HCT116 (cell line): ENCODE results near the gene NKX2-8. TPM values are rescaled to one million over a fixed set of nuclear protein-coding genes. Genes with fewer than 3 reads are reported as not detected.

Source experiments
- ATAC-seq: fragments of 200-7000 bp; cut with Tn5 transposase; 2 replicates; pipeline ENCODE4 v1.9.1; 2020; ENCODE audit warnings: mild to moderate bottlenecking, moderate library complexity
- BruUV-seq: library from RNA; stranded (reverse); fragments of 400-500 nt; replicated peaks from 2 replicates; lab custom pipeline; 2021; lab: Mats Ljungman, UMichigan
- CTCF ChIA-PET: fragments of 300-600 bp; sonication (Branson Sonifier 250); formaldehyde crosslinking; loops from one replicate; lab custom pipeline; 2021; ENCODE audit warnings: antibody characterized with exemption; lab: Charles Lee
- POLR2A ChIA-PET: fragments of 300-600, 350-600 bp; sonication (Branson Sonifier 250); formaldehyde crosslinking; loops from one replicate; lab custom pipeline; 2021; ENCODE audit warnings: antibody characterized with exemption; lab: Charles Lee
- RAD21 ChIA-PET, 2 experiments: fragments of 300-600 bp; sonication (Branson Sonifier 250); formaldehyde crosslinking; loops; one replicate each; lab custom pipeline; 2023; ENCODE audit warnings: low total read pairs in 2 of 2; ENCODE audit not compliant: uncharacterized antibody in 2 of 2, unreplicated experiment in 2 of 2, low non-redundant PET in 1 of 2; lab: Charles Lee
- DNase-seq: peaks from one replicate; pipeline ENCODE4 v3.0.0-alpha.2; 2010; ENCODE audit warnings: low read depth, low spot score
- H2AFZ ChIP-seq: fragments of 200-600 bp; shearing (Covaris generic), sonication (generic); 2 replicates; pipeline ENCODE4 v1.6.1; 2017; ENCODE audit warnings: low read depth, mixed run types, mixed read lengths, antibody characterized with exemption, low read length; ENCODE audit not compliant: poor library complexity, severe bottlenecking
- H3K27ac ChIP-seq: 2 replicates; pipeline ENCODE4 v1.5.1; 2012; ENCODE audit warnings: low read depth, low read length
- H3K27me3 ChIP-seq: fragments of 200-600 bp; sonication (generic); 2 replicates; pipeline ENCODE4 v1.6.1; 2016; ENCODE audit warnings: mixed run types, low read length, mixed read lengths; ENCODE audit not compliant: insufficient read depth
- H3K36me3 ChIP-seq, 2 experiments: fragments of 200-500 bp in 1 of 2; fragments of 200-600 bp in 1 of 2; sonication (Bioruptor generic) in 1 of 2; sonication (generic) in 1 of 2; 2 replicates each; pipeline versions ENCODE4 v1.5.1 to v1.6.1; 2014 to 2016; ENCODE audit warnings: low read length in 2 of 2, inconsistent platforms in 1 of 2, mixed read lengths in 1 of 2, mixed run types in 1 of 2; ENCODE audit not compliant: insufficient read depth in 2 of 2, control insufficient read depth in 1 of 2
- H3K4me1 ChIP-seq, 2 experiments: fragments of 200-600 bp in 1 of 2; sonication (generic) in 1 of 2; 2 replicates each; pipeline versions ENCODE4 v1.5.1 to v1.6.1; 2012 to 2017; ENCODE audit warnings: low read length in 2 of 2, inconsistent platforms in 1 of 2, mild to moderate bottlenecking in 1 of 2, mixed read lengths in 1 of 2, mixed run types in 1 of 2, moderate library complexity in 1 of 2; ENCODE audit not compliant: insufficient read depth in 2 of 2, control insufficient read depth in 1 of 2
- H3K4me2 ChIP-seq: fragments of 200-600 bp; sonication (generic); 2 replicates; pipeline ENCODE4 v1.6.1; 2017; ENCODE audit warnings: mixed run types, low read length, mixed read lengths
- H3K4me3 ChIP-seq, 2 experiments: fragments of 200-600 bp in 1 of 2; sonication (generic) in 1 of 2; replicated peaks in 1 of 2; 2 replicates each; pipeline ENCODE4 v1.5.1; 2011 to 2016; ENCODE audit warnings: low read length in 2 of 2, control low read depth in 1 of 2, low read depth in 1 of 2, mild to moderate bottlenecking in 1 of 2, mixed read lengths in 1 of 2, mixed run types in 1 of 2
- H3K79me2 ChIP-seq: fragments of 200-600 bp; sonication (generic); 2 replicates; pipeline ENCODE4 v1.6.1; 2017; ENCODE audit warnings: mild to moderate bottlenecking, mixed run types, low read length, moderate library complexity, mixed read lengths; ENCODE audit not compliant: insufficient read depth
- H3K9ac ChIP-seq: fragments of 200-600 bp; sonication (generic); 2 replicates; pipeline ENCODE4 v1.6.1; 2016; ENCODE audit warnings: low read length, mixed read lengths
- H3K9me2 ChIP-seq: fragments of 200-600 bp; sonication (generic), shearing (Covaris generic); 2 replicates; pipeline ENCODE4 v1.6.1; 2017; ENCODE audit warnings: mixed run types, mild to moderate bottlenecking, moderate library complexity; ENCODE audit not compliant: insufficient read depth
- H3K9me3 ChIP-seq, 2 experiments: fragments of 200-500 bp in 1 of 2; fragments of 200-600 bp in 1 of 2; sonication (Bioruptor generic) in 1 of 2; sonication (generic) in 1 of 2; 2 replicates each; pipeline ENCODE4 v1.6.1; 2014 to 2017; ENCODE audit warnings: low read length in 2 of 2, mixed read lengths in 2 of 2, inconsistent platforms in 1 of 2, low read depth in 1 of 2, mild to moderate bottlenecking in 1 of 2, mixed run types in 1 of 2, moderate library complexity in 1 of 2; ENCODE audit not compliant: control insufficient read depth in 1 of 2, insufficient read depth in 1 of 2
- H4K20me1 ChIP-seq: fragments of 200-600 bp; sonication (generic), shearing (Covaris generic); 2 replicates; pipeline ENCODE4 v1.6.1; 2017; ENCODE audit warnings: mixed run types, mild to moderate bottlenecking, moderate library complexity; ENCODE audit not compliant: insufficient read depth
- CBX3 ChIP-seq: IDR thresholded peaks from 2 replicates; pipeline ENCODE4 v1.6.1; 2012; ENCODE audit warnings: low read depth
- CEBPB ChIP-seq: IDR thresholded peaks from 2 replicates; pipeline ENCODE4 v1.6.1; 2012; ENCODE audit warnings: low read depth
- EGR1 ChIP-seq: IDR thresholded peaks from 2 replicates; pipeline ENCODE4 v1.6.1; 2012; ENCODE audit warnings: low read depth
- ELF1 ChIP-seq: IDR thresholded peaks from 2 replicates; pipeline ENCODE4 v1.6.1; 2012; ENCODE audit warnings: low read depth, borderline replicate concordance
- EZH2 ChIP-seq: fragments of 200-600 bp; sonication (generic); IDR thresholded peaks from 2 replicates; pipeline ENCODE4 v1.6.1; 2017; ENCODE audit warnings: antibody characterized with exemption, mixed run types
- EZH2phosphoT487 ChIP-seq: fragments of 200-600 bp; IDR thresholded peaks from 2 replicates; pipeline ENCODE4 v1.6.1; 2018; ENCODE audit warnings: antibody characterized with exemption, borderline replicate concordance
- FOSL1 ChIP-seq: IDR thresholded peaks from 2 replicates; pipeline ENCODE4 v1.6.1; 2012; ENCODE audit warnings: low read depth
- JUND ChIP-seq: IDR thresholded peaks from 2 replicates; pipeline ENCODE4 v1.6.1; 2012
- POLR2A ChIP-seq: IDR thresholded peaks from 2 replicates; pipeline ENCODE4 v1.7.0; 2011; ENCODE audit warnings: borderline replicate concordance; ENCODE audit not compliant: insufficient read depth, insufficient read length; ENCODE audit errors: extremely low read depth
- POLR2AphosphoS5 ChIP-seq: IDR thresholded peaks from 2 replicates; pipeline ENCODE4 v1.6.1; 2011; ENCODE audit warnings: mild to moderate bottlenecking, low read depth, low read length, moderate library complexity
- RAD21 ChIP-seq: IDR thresholded peaks from 2 replicates; pipeline ENCODE4 v1.6.1; 2012; ENCODE audit warnings: low read depth, mild to moderate bottlenecking
- SIN3A ChIP-seq: IDR thresholded peaks from 2 replicates; pipeline ENCODE4 v1.6.1; 2012; ENCODE audit warnings: low read depth
- SRF ChIP-seq: IDR thresholded peaks from 2 replicates; pipeline ENCODE4 v1.6.1; 2012; ENCODE audit warnings: low read depth
- TCF7L2 ChIP-seq: IDR thresholded peaks from 2 replicates; pipeline ENCODE4 v1.7.0; 2011; ENCODE audit warnings: borderline replicate concordance, inconsistent platforms; ENCODE audit not compliant: insufficient read depth, insufficient read length; ENCODE audit errors: extremely low read depth
- YY1 ChIP-seq: IDR thresholded peaks from 2 replicates; pipeline ENCODE4 v1.6.1; 2011; ENCODE audit warnings: low read length, low read depth, moderate library complexity, mild to moderate bottlenecking; ENCODE audit not compliant: insufficient replicate concordance; ENCODE audit errors: extremely low read depth
- ZNF274 ChIP-seq: fragments of 200-500 bp; sonication (Bioruptor generic); IDR thresholded peaks from 2 replicates; pipeline ENCODE4 v1.6.1; 2014; ENCODE audit warnings: mild to moderate bottlenecking, low read depth, low read length, inconsistent platforms
- intact Hi-C: fragments of 100-400 bp; cut with micrococcal nuclease; formaldehyde crosslinking; loops from 2 replicates; pipeline ENCODE4 v1.10.0; 2022
- total RNA-seq: library from RNA; stranded (reverse); gene quantifications from one replicate; pipeline ENCODE4 v1.2.1, GENCODE V29; 2021; ENCODE audit not compliant: unreplicated experiment
- TF ChIP-seq, protein P1 (sequence below), 3 experiments: fragments of 200-600 bp in 1 of 3; sonication (generic) in 1 of 3; IDR thresholded peaks in 2 of 3; conservative IDR thresholded peaks in 1 of 3; 2 replicates each; pipeline ENCODE4 v1.5.1; 2012 to 2017; ENCODE audit warnings: low read depth in 2 of 3, low read length in 2 of 3, antibody characterized with exemption in 1 of 3, borderline replicate concordance in 1 of 3, control low read depth in 1 of 3, mild to moderate bottlenecking in 1 of 3, mixed read lengths in 1 of 3, mixed run types in 1 of 3, moderate library complexity in 1 of 3; ENCODE audit not compliant: insufficient read depth in 1 of 3

The NKX2-8 gene
- total RNA-seq, 1 experiment from 2014 or later: 7.5 TPM

- ChIA-PET CTCF (interaction anchor here (1.0 kb wide), 1 partner anchor 23 kb away, joined by 4 read pairs; no protein-coding TSS in a partner anchor), POLR2A (no interaction called here), RAD21 (no interaction called here)
- BruUV-seq: no TSS peak
- Histone ChIP-seq H3K27me3 (no peaks in the 10 kb centered on the region; the same call in 1 of the 2 replicates), H2AFZ (no peak overlapping the region), H3K4me1 (no peaks in the 10 kb centered on the region), H3K9me3 (no peaks in the 10 kb centered on the region), H3K4me2 (no peak overlapping the region), H3K4me3 (no peak overlapping the region), H4K20me1 (no peaks in the 10 kb centered on the region), H3K9me2 (no peaks in the 10 kb centered on the region), H3K27ac (no peak overlapping the region)
- DNase-seq (no peak), ATAC-seq (no peak)
- no peak for TF ChIP-seq TCF7L2
- no peak for TF ChIP-seq ZNF274
- no peak for TF ChIP-seq RAD21
- TF ChIP-seq SIN3A: no peak
- TF ChIP-seq, protein P1, sequence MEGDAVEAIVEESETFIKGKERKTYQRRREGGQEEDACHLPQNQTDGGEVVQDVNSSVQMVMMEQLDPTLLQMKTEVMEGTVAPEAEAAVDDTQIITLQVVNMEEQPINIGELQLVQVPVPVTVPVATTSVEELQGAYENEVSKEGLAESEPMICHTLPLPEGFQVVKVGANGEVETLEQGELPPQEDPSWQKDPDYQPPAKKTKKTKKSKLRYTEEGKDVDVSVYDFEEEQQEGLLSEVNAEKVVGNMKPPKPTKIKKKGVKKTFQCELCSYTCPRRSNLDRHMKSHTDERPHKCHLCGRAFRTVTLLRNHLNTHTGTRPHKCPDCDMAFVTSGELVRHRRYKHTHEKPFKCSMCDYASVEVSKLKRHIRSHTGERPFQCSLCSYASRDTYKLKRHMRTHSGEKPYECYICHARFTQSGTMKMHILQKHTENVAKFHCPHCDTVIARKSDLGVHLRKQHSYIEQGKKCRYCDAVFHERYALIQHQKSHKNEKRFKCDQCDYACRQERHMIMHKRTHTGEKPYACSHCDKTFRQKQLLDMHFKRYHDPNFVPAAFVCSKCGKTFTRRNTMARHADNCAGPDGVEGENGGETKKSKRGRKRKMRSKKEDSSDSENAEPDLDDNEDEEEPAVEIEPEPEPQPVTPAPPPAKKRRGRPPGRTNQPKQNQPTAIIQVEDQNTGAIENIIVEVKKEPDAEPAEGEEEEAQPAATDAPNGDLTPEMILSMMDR (IDR thresholded peaks at IDR 0.05 in 2 of 3, conservative IDR thresholded peaks at IDR 0.05 in 1 of 3; ENCODE audit: borderline replicate concordance in 1 of 3, insufficient read depth in 1 of 3, low read depth in 2 of 3, low read length in 2 of 3): no peak
- TF ChIP-seq SRF: no peak
- TF ChIP-seq JUND: no peak
- no peak for TF ChIP-seq EZH2phosphoT487
- TF ChIP-seq, all 23 proteins: peak for 0
- H3K9ac ChIP-seq: no peak overlapping the region
- no peaks in the 10 kb centered on the region for H3K79me2 ChIP-seq
- intact Hi-C loops: no loop called here
- no peaks in the 10 kb centered on the region for H3K36me3 ChIP-seq
Observed at GRCh38 chr14:36627981-36628380, 45.6 kb upstream of the NKX2-8 start.

GRCh38 chr14:36626151-36626550 is 43.7 kb upstream of the NKX2-8 start:
- Histone ChIP-seq H3K4me2 (no peak overlapping the region), H3K4me1 (no peaks in the 10 kb centered on the region), H3K9me3 (no peaks in the 10 kb centered on the region), H3K4me3 (no peak overlapping the region), H3K9ac (no peak overlapping the region), H3K9me2 (no peaks in the 10 kb centered on the region), H3K79me2 (no peaks in the 10 kb centered on the region), H3K36me3 (no peaks in the 10 kb centered on the region), H3K27me3 (no peaks in the 10 kb centered on the region; the same call in 1 of the 2 replicates), H2AFZ (no peak overlapping the region), H4K20me1 (no peaks in the 10 kb centered on the region), H3K27ac (no peak overlapping the region)
- ChIA-PET POLR2A (no interaction called here), RAD21 (no interaction called here), CTCF (interaction anchor here (2.0 kb wide), 1 partner anchor 72 kb away, joined by 6 read pairs; no protein-coding TSS in a partner anchor)
- ATAC-seq (no peak), DNase-seq (no peak)
- intact Hi-C loops: no loop called here
- TF ChIP-seq SIN3A (no peak), POLR2A (no peak), FOSL1 (no peak), TCF7L2 (no peak), ELF1 (no peak), POLR2AphosphoS5 (no peak), ZNF274 (no peak), CEBPB (no peak), EGR1 (no peak), JUND (no peak), EZH2phosphoT487 (no peak), YY1 (no peak), CBX3 (no peak), EZH2 (no peak)
- TF ChIP-seq, protein P1 (IDR thresholded peaks at IDR 0.05 in 2 of 3, conservative IDR thresholded peaks at IDR 0.05 in 1 of 3; ENCODE audit: borderline replicate concordance in 1 of 3, insufficient read depth in 1 of 3, low read depth in 2 of 3, low read length in 2 of 3): no peak
- BruUV-seq: no TSS peak
